PFSK-1 (cell line): ENCODE measurements around the gene MAN1C1.

ENCODE experiments used
- FOXP2 ChIP-seq: optimal IDR thresholded peaks from 2 replicates; pipeline ENCODE3; 2011; ENCODE audit warnings: borderline replicate concordance, control low read depth, inconsistent platforms; ENCODE audit not compliant: insufficient read depth; ENCODE audit errors: extremely low read length, extremely low read depth
- POLR2AphosphoS5 ChIP-seq: IDR thresholded peaks from 2 replicates; pipeline ENCODE4 v1.6.1; 2012; ENCODE audit warnings: low read depth, mild to moderate bottlenecking, control low read depth, low read length, moderate library complexity
- REST ChIP-seq, 2 experiments: IDR thresholded peaks; 2 replicates each; pipeline versions ENCODE4 v1.6.1 to v1.8.0; 2011 to 2012; ENCODE audit warnings: low read depth in 2 of 2, low read length in 2 of 2, control low read depth in 1 of 2, inconsistent platforms in 1 of 2, mild to moderate bottlenecking in 1 of 2, moderate library complexity in 1 of 2; ENCODE audit not compliant: insufficient read depth in 1 of 2
- SIN3A ChIP-seq: IDR thresholded peaks from 2 replicates; pipeline ENCODE4 v1.6.1; 2012; ENCODE audit warnings: mild to moderate bottlenecking, low read length, moderate library complexity, borderline replicate concordance; ENCODE audit not compliant: insufficient read depth
- TAF1 ChIP-seq: IDR thresholded peaks from 2 replicates; pipeline ENCODE4 v1.6.1; 2012; ENCODE audit warnings: low read length, control low read depth, borderline replicate concordance; ENCODE audit not compliant: insufficient read depth

MAN1C1 gene

GRCh38 chr1:25575191-25575590, 41.4 kb upstream of the MAN1C1 start:
- TF ChIP-seq FOXP2, result no peak
- no peak for TF ChIP-seq REST (IDR thresholded peaks at IDR 0.05; ENCODE audit: insufficient read depth in 1 of 2, low read depth in 2 of 2, low read length in 2 of 2)

GRCh38 chr1:25576459-25577133, 40.0 kb upstream of the MAN1C1 start:
- TF ChIP-seq FOXP2 (no peak), REST (IDR thresholded peaks at IDR 0.05; ENCODE audit: insufficient read depth in 1 of 2, low read depth in 2 of 2, low read length in 2 of 2) (no peak), SIN3A (no peak), POLR2AphosphoS5 (no peak), TAF1 (no peak)

GRCh38 chr1:25577134-25577920, 39.3 kb upstream of the MAN1C1 start:
- TF ChIP-seq FOXP2, result no peak
- no peak for TF ChIP-seq POLR2AphosphoS5
- TF ChIP-seq REST (IDR thresholded peaks at IDR 0.05; ENCODE audit: insufficient read depth in 1 of 2, low read depth in 2 of 2, low read length in 2 of 2), result no peak
- TF ChIP-seq TAF1, result no peak
- TF ChIP-seq SIN3A, result no peak

- no peak for TF ChIP-seq TAF1
- TF ChIP-seq SIN3A, result no peak
- no peak for TF ChIP-seq POLR2AphosphoS5
- TF ChIP-seq FOXP2, result no peak
- no peak for TF ChIP-seq REST (IDR thresholded peaks at IDR 0.05; ENCODE audit: insufficient read depth in 1 of 2, low read depth in 2 of 2, low read length in 2 of 2)
These were observed 37.0 kb upstream of the MAN1C1 start for GRCh38 chr1:25579292-25580252.
